Kidney (tissue), 14 donors: ENCODE results near the gene ACO2. TPM values are rescaled to one million over a fixed set of nuclear protein-coding genes. Genes with fewer than 3 reads are reported as not detected.
A peak's percentile ranks its signal among the peaks of the same experiment; 100 is the strongest.

Experiments used
- DNase-seq, 5 donors: peaks; one replicate each; pipeline ENCODE4 v3.0.0-alpha.2; 2013 to 2020
- FAIRE-seq: peaks from 2 replicates; lab custom pipeline; 2012; peaks lifted over from hg19 to GRCh38; lab: Jason Lieb, UNC
- H3K27ac ChIP-seq, 2 donors: one replicate each; pipeline ENCODE4 v1.7.0; 2013; ENCODE audit warnings: low read depth in 2 of 2, low read length in 2 of 2, inconsistent platforms in 1 of 2
- H3K27me3 ChIP-seq: one replicate; pipeline ENCODE4 v1.7.1; 2013; ENCODE audit warnings: low read length, inconsistent platforms; ENCODE audit not compliant: control insufficient read depth, insufficient read depth
- H3K36me3 ChIP-seq, 3 donors: one replicate each; pipeline versions ENCODE4 v1.7.0 to v1.7.1; 2013; ENCODE audit warnings: low read length in 3 of 3, control low read depth in 1 of 3, inconsistent platforms in 1 of 3; ENCODE audit not compliant: insufficient read depth in 3 of 3, control insufficient read depth in 2 of 3
- H3K4me1 ChIP-seq, 3 donors: one replicate each; pipeline versions ENCODE4 v1.7.0 to v1.7.1; 2013; ENCODE audit warnings: low read length in 3 of 3, inconsistent platforms in 1 of 3, low read depth in 1 of 3; ENCODE audit not compliant: control insufficient read depth in 2 of 3, insufficient read depth in 2 of 3
- H3K4me3 ChIP-seq, 3 donors: one replicate each; pipeline versions ENCODE4 v1.7.0 to v1.8.1; 2013; ENCODE audit warnings: low read length in 3 of 3, control low read depth in 1 of 3, inconsistent platforms in 1 of 3
- H3K9ac ChIP-seq, 3 donors: one replicate each; pipeline versions ENCODE4 v1.7.0 to v1.7.1; 2013; ENCODE audit warnings: low read length in 3 of 3, control low read depth in 1 of 3, inconsistent platforms in 1 of 3
- H3K9me3 ChIP-seq, 3 donors: one replicate each; pipeline versions ENCODE4 v1.7.0 to v1.7.1; 2013; ENCODE audit warnings: low read length in 3 of 3, control low read depth in 1 of 3, inconsistent platforms in 1 of 3; ENCODE audit not compliant: control insufficient read depth in 2 of 3, insufficient read depth in 1 of 3
- CTCF ChIP-seq: IDR thresholded peaks from 3 replicates; pipeline ENCODE4 v1.5.1; 2012; ENCODE audit warnings: mild to moderate bottlenecking, moderate library complexity, borderline replicate concordance; ENCODE audit not compliant: insufficient read depth; ENCODE audit errors: extremely low read depth
- intact Hi-C: fragments of 100-400 bp; cut with DNase I; formaldehyde crosslinking; loops from one replicate; pipeline ENCODE4 v1.11.1; 2022
- polyA plus RNA-seq: library from polyadenylated mRNA; stranded (reverse); fragments of 350-450 nt; fragmentation: Illumina TruSeq; extraction: RNeasy Lipid Tissue Mini Kit (QIAGEN cat#74804); gene quantifications from one replicate; pipeline ENCODE4 v1.2.3, GENCODE V29; 2014; ENCODE audit warnings: low read depth, low replicate concordance; ENCODE audit not compliant: insufficient read depth
- total RNA-seq: library from RNA; stranded (reverse); fragmentation: NEBNext Ultra II Directional; extraction: Animal tissue kit (Norgen Biotek cat#: 25700); gene quantifications from one replicate; pipeline ENCODE4 v1.2.1, GENCODE V29; 2021
- donor health status: control.
- donor health status: control.
- donor health status: control.
- donor health status: control.
- donor health status: control.
- donor health status: DM: yes; HTN: yes; CAD: no.
- donor health status: Normal renal cell carcinoma (clear cell type).

The ACO2 gene
- total and polyA plus RNA-seq, 2 donors from 2014 or later = 119 to 262 TPM

GRCh38 chr22:41543854-41544670 lies 75.1 kb downstream of the ACO2 start, which contains the start of gene POLR3H:
Gene POLR3H (minus strand): TSS chr22:41544470. CDS start chr22:41544101, 369 bp downstream.
- Histone ChIP-seq H3K27me3 (no peaks in the 10 kb centered on the region), H3K9ac (peak within 1 kb of the TSS; percentile 28 to 79 (median 60)), H3K9me3 (no peaks in the 10 kb centered on the region), H3K4me3 (peak within 1 kb of the TSS; percentile 64 to 82 (median 65)), H3K36me3 (peaks cover 0 to 5% (median 2%) of the 10 kb centered on the region in 3 donors), H3K4me1 (peaks cover 0 to 11% (median 6%) of the 10 kb centered on the region in 3 donors), H3K27ac (peak within 1 kb of the TSS; percentile 80 to 82)
- intact Hi-C loops = no loop called here
- TF ChIP-seq CTCF = peak; percentile 69
- FAIRE-seq (peak; percentile 89), DNase-seq (peak; percentile 98 to 100 (median 99))

- Histone ChIP-seq H3K9me3 (no peaks in the 10 kb centered on the region), H3K9ac (peak overlapping the region in 2 of 3 donors; percentile 28 to 60), H3K36me3 (peaks cover 0 to 2% (median 0%) of the 10 kb centered on the region in 3 donors), H3K4me1 (peaks cover 0 to 11% (median 6%) of the 10 kb centered on the region in 3 donors), H3K27me3 (no peaks in the 10 kb centered on the region), H3K4me3 (peak overlapping the region; percentile 47 to 82 (median 57)), H3K27ac (peak overlapping the region in 1 of 2 donors; percentile 80)
- DNase-seq = no peak
- FAIRE-seq = no peak
- intact Hi-C loops = no loop called here
- no peak for TF ChIP-seq CTCF
Measured at GRCh38 chr22:41544671-41545476, 76.0 kb downstream of the ACO2 start.

GRCh38 chr22:41548830-41549211 lies 79.9 kb downstream of the ACO2 start:
- DNase-seq = no peak
- TF ChIP-seq CTCF = no peak
- Histone ChIP-seq H3K9ac (no peak overlapping the region), H3K4me1 (peaks cover 0 to 6% (median 6%) of the 10 kb centered on the region in 3 donors), H3K36me3 (no peaks in the 10 kb centered on the region), H3K27me3 (no peaks in the 10 kb centered on the region), H3K9me3 (no peaks in the 10 kb centered on the region), H3K27ac (peak overlapping the region in 1 of 2 donors; percentile 22), H3K4me3 (no peak overlapping the region)
- intact Hi-C loops = no loop called here
- no peak for FAIRE-seq
